Neuronal stem cell (in vitro differentiated cells): Measurements from ENCODE around the gene PLXNC1.

Experiments
- DNase-seq: peaks from one replicate; pipeline ENCODE4 v3.0.0-alpha.2; 2013; ENCODE audit warnings: low spot score
- H2AFZ ChIP-seq: one replicate; pipeline ENCODE4 v1.6.1; 2013; ENCODE audit warnings: mild to moderate bottlenecking, low read length, inconsistent platforms
- H2AK5ac ChIP-seq: 2 replicates; pipeline ENCODE4 v1.6.1; 2013; ENCODE audit warnings: low read depth, mild to moderate bottlenecking, inconsistent platforms, low read length, moderate library complexity, mixed read lengths
- H2BK120ac ChIP-seq: 2 replicates; pipeline ENCODE4 v1.6.1; 2013; ENCODE audit warnings: low read depth, mild to moderate bottlenecking, inconsistent platforms, low read length, moderate library complexity, mixed read lengths
- H2BK12ac ChIP-seq: one replicate; pipeline ENCODE4 v1.6.1; 2013; ENCODE audit warnings: low read length, inconsistent platforms
- H2BK15ac ChIP-seq: 2 replicates; pipeline ENCODE4 v1.6.1; 2013; ENCODE audit warnings: mild to moderate bottlenecking, low read length, inconsistent platforms, mixed read lengths
- H2BK5ac ChIP-seq: one replicate; pipeline ENCODE4 v1.6.1; 2013; ENCODE audit warnings: inconsistent platforms, mild to moderate bottlenecking, low read length, moderate library complexity
- H3K14ac ChIP-seq: one replicate; pipeline ENCODE4 v1.6.1; 2013; ENCODE audit warnings: low read length, inconsistent platforms
- H3K18ac ChIP-seq: 2 replicates; pipeline ENCODE4 v1.6.1; 2013; ENCODE audit warnings: low read length, inconsistent platforms
- H3K23ac ChIP-seq: 2 replicates; pipeline ENCODE4 v1.6.1; 2013; ENCODE audit warnings: low read depth, mild to moderate bottlenecking, mixed read lengths, low read length, inconsistent platforms; ENCODE audit not compliant: poor library complexity
- H3K27ac ChIP-seq: replicated peaks from 3 replicates; pipeline ENCODE4 v1.5.1; 2013; ENCODE audit warnings: low read length, inconsistent platforms
- H3K27me3 ChIP-seq, 3 experiments: 2 replicates each; pipeline ENCODE4 v1.6.1; 2013; ENCODE audit warnings: low read length in 3 of 3, mild to moderate bottlenecking in 2 of 3, inconsistent platforms in 1 of 3, low read depth in 1 of 3, mixed read lengths in 1 of 3, moderate library complexity in 1 of 3; ENCODE audit not compliant: control insufficient read depth in 3 of 3, insufficient read depth in 3 of 3
- H3K36me3 ChIP-seq, 2 donors: replicated peaks in 1 of 2; 2 replicates each; pipeline ENCODE4 v1.6.1; 2013; ENCODE audit warnings: low read length in 2 of 2; ENCODE audit not compliant: control insufficient read depth in 2 of 2, insufficient read depth in 2 of 2
- H3K4ac ChIP-seq: 2 replicates; pipeline ENCODE4 v1.6.1; 2013; ENCODE audit warnings: inconsistent platforms, mild to moderate bottlenecking, low read length, moderate library complexity
- H3K4me1 ChIP-seq, 2 donors: 1 replicate in 1 of 2; 2 replicates in 1 of 2; pipeline ENCODE4 v1.6.1; 2013; ENCODE audit warnings: low read length in 2 of 2, low read depth in 1 of 2; ENCODE audit not compliant: control insufficient read depth in 2 of 2, insufficient read depth in 1 of 2
- H3K4me2 ChIP-seq: one replicate; pipeline ENCODE4 v1.6.1; 2013; ENCODE audit warnings: mild to moderate bottlenecking, low read length, inconsistent platforms; ENCODE audit not compliant: insufficient read depth, poor library complexity, severe bottlenecking
- H3K4me3 ChIP-seq, 2 donors: 2 replicates each; pipeline ENCODE4 v1.5.1; 2013; ENCODE audit warnings: low read length in 2 of 2, mild to moderate bottlenecking in 2 of 2, inconsistent platforms in 1 of 2, moderate library complexity in 1 of 2
- H3K79me1 ChIP-seq: one replicate; pipeline ENCODE4 v1.6.1; 2013; ENCODE audit warnings: low read depth, mild to moderate bottlenecking, inconsistent platforms, low read length, moderate library complexity
- H3K9ac ChIP-seq: one replicate; pipeline ENCODE4 v1.6.1; 2013; ENCODE audit warnings: mild to moderate bottlenecking, low read depth, low read length, inconsistent platforms; ENCODE audit not compliant: poor library complexity
- H3K9me3 ChIP-seq, 2 donors: replicated peaks in 1 of 2; 2 replicates each; pipeline versions ENCODE3 to v1.6.1; 2013; ENCODE audit warnings: low read length in 2 of 2, mild to moderate bottlenecking in 2 of 2, inconsistent platforms in 1 of 2, low read depth in 1 of 2, mixed read lengths in 1 of 2, moderate library complexity in 1 of 2; ENCODE audit not compliant: control insufficient read depth in 2 of 2, insufficient read depth in 1 of 2
- H4K8ac ChIP-seq: one replicate; pipeline ENCODE4 v1.6.1; 2013; ENCODE audit warnings: low read depth, mild to moderate bottlenecking, inconsistent platforms, low read length, moderate library complexity
- H4K91ac ChIP-seq: one replicate; pipeline ENCODE4 v1.6.1; 2013; ENCODE audit warnings: low read length, low read depth, mild to moderate bottlenecking, inconsistent platforms; ENCODE audit not compliant: poor library complexity
- WGBS, 2 donors: extraction: QIAGEN DNeasy Blood & Tissue Kit; methylation state at CpG; one replicate each; pipeline ENCODE4 v1.1.7; 2013; ENCODE audit warnings: missing lambda C conversion rate in 2 of 2, mixed read lengths in 1 of 2; ENCODE audit not compliant: insufficient read length in 2 of 2, insufficient replicate concordance in 1 of 2; ENCODE audit errors: extremely low coverage in 2 of 2; 5-methylcytosine and 5-hydroxymethylcytosine counted together

PLXNC1 gene

DNA sequence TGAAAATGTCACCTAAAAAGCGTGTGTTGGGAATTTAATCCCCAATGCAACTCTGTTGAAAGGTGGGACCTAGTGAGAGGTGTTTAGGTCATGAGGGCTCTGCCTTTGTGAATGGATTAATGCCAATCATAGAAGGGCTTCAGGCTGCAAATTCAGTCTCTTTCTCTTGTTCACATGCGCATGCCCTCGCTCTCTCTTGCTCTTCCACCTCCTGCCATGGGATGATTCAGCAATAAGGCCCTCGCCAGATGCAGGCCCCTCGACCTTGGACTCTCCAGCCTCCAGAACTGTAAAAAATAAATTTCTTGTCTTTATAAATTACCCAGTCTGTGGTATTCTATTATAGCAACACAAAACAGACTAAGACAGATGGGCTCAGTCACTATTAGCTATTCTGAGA is 55.4 kb downstream of the PLXNC1 start:
- no CpG with 5 or more reads among the region's 5 CpGs for WGBS, 2 donors

DNA sequence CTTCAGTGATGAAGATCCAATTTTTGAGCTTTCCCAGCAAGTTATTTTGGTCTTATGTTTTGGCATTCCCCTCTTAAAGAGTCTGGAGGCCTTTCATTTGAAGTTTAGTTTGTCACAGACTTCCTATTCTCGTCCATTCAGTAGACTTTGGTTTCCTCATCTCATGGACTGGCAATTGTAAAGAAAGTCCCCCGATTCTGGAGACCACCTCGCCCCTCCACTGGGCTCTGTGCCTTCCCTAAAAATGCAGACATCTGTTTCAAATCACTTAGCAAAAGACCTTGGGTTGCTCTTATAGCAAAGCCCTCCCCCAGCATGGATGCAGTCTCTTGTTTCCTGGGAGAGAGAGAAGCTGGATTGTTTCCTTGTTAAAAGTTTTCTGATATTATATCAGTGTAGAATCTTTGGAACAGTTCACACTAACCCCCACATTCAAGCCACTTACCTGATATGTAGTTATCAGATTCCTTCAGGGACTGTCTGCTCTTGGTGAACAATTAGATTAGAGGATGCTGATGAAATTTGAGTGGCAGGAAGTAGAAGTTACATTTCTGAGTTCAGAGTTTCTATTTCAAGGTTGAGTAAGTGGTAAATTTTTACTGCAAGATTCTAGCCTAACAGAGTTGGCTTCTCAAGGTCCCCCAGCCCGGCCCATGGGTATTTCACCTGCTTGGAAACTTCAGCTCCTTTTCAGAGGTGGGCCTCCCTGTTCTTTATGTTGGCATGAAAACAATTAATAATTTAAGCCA is 56.3 kb downstream of the PLXNC1 start:
- H4K91ac ChIP-seq = no peak overlapping the region
- no peak overlapping the region for H2BK15ac ChIP-seq
- H3K14ac ChIP-seq = no peak overlapping the region
- H2BK120ac ChIP-seq = no peak overlapping the region
- H2AK5ac ChIP-seq = no peak overlapping the region
- no CpG with 5 or more reads among the region's 4 CpGs for WGBS, 2 donors
- no peak overlapping the region for H4K8ac ChIP-seq
- H3K4me3 ChIP-seq = no peak overlapping the region
- no peaks in the 10 kb centered on the region for H3K79me1 ChIP-seq
- no peaks in the 10 kb centered on the region for H3K36me3 ChIP-seq
- H3K23ac ChIP-seq = no peak overlapping the region
- peak overlapping the region; percentile 11 for H2AFZ ChIP-seq
- no peak for DNase-seq
- no peaks in the 10 kb centered on the region for H3K9me3 ChIP-seq
- H3K4ac ChIP-seq = no peak overlapping the region
- no peak overlapping the region for H3K27ac ChIP-seq
- no peak overlapping the region for H2BK12ac ChIP-seq
- H3K27me3 ChIP-seq = no peaks in the 10 kb centered on the region
- H3K4me1 ChIP-seq = peaks cover 0 to 2% of the 10 kb centered on the region in 2 donors
- no peak overlapping the region for H3K18ac ChIP-seq
- H2BK5ac ChIP-seq = no peak overlapping the region
- no peak overlapping the region for H3K9ac ChIP-seq
- no peak overlapping the region for H3K4me2 ChIP-seq

More for the DNA sequence above, 55.4 kb downstream of the PLXNC1 start:
- Histone ChIP-seq H2BK5ac (no peak overlapping the region), H3K27me3 (no peaks in the 10 kb centered on the region), H3K9ac (no peak overlapping the region), H4K91ac (no peak overlapping the region), H2AFZ (no peak overlapping the region), H3K4me2 (no peak overlapping the region), H2BK12ac (no peak overlapping the region), H3K14ac (no peak overlapping the region), H4K8ac (no peak overlapping the region), H2AK5ac (no peak overlapping the region), H3K4me3 (no peak overlapping the region), H3K36me3 (no peaks in the 10 kb centered on the region), H3K23ac (no peak overlapping the region), H3K27ac (no peak overlapping the region), H2BK120ac (no peak overlapping the region), H3K79me1 (no peaks in the 10 kb centered on the region), H3K18ac (no peak overlapping the region), H3K4me1 (peaks cover 0 to 2% of the 10 kb centered on the region in 2 donors), H2BK15ac (no peak overlapping the region), H3K9me3 (no peaks in the 10 kb centered on the region), H3K4ac (no peak overlapping the region)
- no peak for DNase-seq

DNA sequence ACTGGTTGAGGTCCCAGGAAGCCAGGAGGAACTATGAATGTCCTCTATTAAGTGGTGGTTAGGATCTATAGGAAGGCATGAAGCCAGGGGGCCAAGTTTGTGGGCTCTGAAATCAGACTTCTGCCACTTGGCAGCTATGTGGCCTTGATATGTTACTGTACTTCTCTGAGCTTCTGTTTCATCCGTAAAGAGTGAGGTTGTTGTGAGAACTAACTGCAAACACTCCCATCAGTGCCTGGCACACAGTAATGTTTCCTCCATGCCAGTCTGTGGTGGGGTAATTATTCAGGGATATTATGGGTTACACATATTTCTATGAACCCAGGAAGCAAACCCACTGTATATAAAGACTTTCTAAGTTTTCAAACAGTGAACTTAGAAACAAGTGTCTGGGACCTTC is 57.4 kb downstream of the PLXNC1 start:
- no peaks in the 10 kb centered on the region for H3K36me3 ChIP-seq
- H3K4me3 ChIP-seq = no peak overlapping the region
- H2BK120ac ChIP-seq = no peak overlapping the region
- no peaks in the 10 kb centered on the region for H3K9me3 ChIP-seq
- no peak overlapping the region for H3K23ac ChIP-seq
- H3K79me1 ChIP-seq = no peaks in the 10 kb centered on the region
- WGBS, 2 donors = no CpG with 5 or more reads among the region's 1 CpG
- H2AFZ ChIP-seq = no peak overlapping the region
- no peak overlapping the region for H3K4me2 ChIP-seq
- H2AK5ac ChIP-seq = no peak overlapping the region
- no peak overlapping the region for H2BK12ac ChIP-seq
- no peak overlapping the region for H3K9ac ChIP-seq
- H4K91ac ChIP-seq = no peak overlapping the region
- H4K8ac ChIP-seq = no peak overlapping the region
- peaks cover 0 to 2% of the 10 kb centered on the region in 2 donors for H3K4me1 ChIP-seq
- no peak overlapping the region for H3K4ac ChIP-seq
- no peaks in the 10 kb centered on the region for H3K27me3 ChIP-seq
- no peak overlapping the region for H2BK15ac ChIP-seq
- no peak overlapping the region for H2BK5ac ChIP-seq
- DNase-seq = no peak
- H3K14ac ChIP-seq = no peak overlapping the region
- H3K27ac ChIP-seq = no peak overlapping the region
- H3K18ac ChIP-seq = no peak overlapping the region

DNA sequence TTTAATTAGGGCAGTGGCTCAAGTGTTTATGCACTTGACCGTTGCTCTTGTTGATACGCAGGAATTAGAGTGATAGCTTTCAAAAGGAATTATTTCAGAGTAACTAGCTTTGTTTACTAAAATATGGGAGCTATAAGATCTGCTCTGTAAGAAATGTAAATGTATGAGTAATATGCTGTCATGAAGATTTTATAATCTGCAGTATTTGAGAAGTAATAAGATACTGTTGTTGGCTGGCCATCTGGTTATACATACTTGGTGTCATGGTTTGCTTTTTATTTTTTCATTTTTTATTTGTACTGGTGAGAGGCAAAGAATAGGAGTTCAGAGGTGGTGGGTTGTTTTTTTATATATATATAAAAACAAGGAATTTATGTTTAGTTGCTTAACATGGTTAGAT is 58.5 kb downstream of the PLXNC1 start:
- no peak overlapping the region for H3K4ac ChIP-seq
- H3K4me3 ChIP-seq = no peak overlapping the region
- no peak overlapping the region for H3K23ac ChIP-seq
- H3K9me3 ChIP-seq = no peaks in the 10 kb centered on the region
- H2AK5ac ChIP-seq = no peak overlapping the region
- no CpG with 5 or more reads among the region's 2 CpGs for WGBS, 2 donors
- DNase-seq = no peak
- H4K8ac ChIP-seq = no peak overlapping the region
- no peak overlapping the region for H3K4me2 ChIP-seq
- no peaks in the 10 kb centered on the region for H3K36me3 ChIP-seq
- H3K79me1 ChIP-seq = no peaks in the 10 kb centered on the region
- H2AFZ ChIP-seq = no peak overlapping the region
- H2BK120ac ChIP-seq = no peak overlapping the region
- no peak overlapping the region for H3K14ac ChIP-seq
- no peak overlapping the region for H4K91ac ChIP-seq
- H3K27me3 ChIP-seq = no peaks in the 10 kb centered on the region
- no peak overlapping the region for H2BK15ac ChIP-seq
- H3K18ac ChIP-seq = no peak overlapping the region
- peaks cover 0 to 2% of the 10 kb centered on the region in 2 donors for H3K4me1 ChIP-seq
- no peak overlapping the region for H3K9ac ChIP-seq
- no peak overlapping the region for H2BK5ac ChIP-seq
- no peak overlapping the region for H2BK12ac ChIP-seq
- H3K27ac ChIP-seq = no peak overlapping the region
